GM23338 (cell line): Measurements from ENCODE around the gene KIAA0513. TPM values are rescaled to one million over a fixed set of nuclear protein-coding genes. Genes with fewer than 3 reads are reported as not detected.

ENCODE experiments used
- ATAC-seq: fragments of 200-7000 bp; cut with Tn5 transposase; 3 replicates; pipeline ENCODE4 v1.9.1; 2020
- DNase-seq: peaks from one replicate; pipeline ENCODE4 v3.0.0-alpha.2; 2015; ENCODE audit warnings: low spot score
- H2AFZ ChIP-seq: fragments of 200-600 bp; sonication (generic); 2 replicates; pipeline ENCODE4 v1.8.0; 2016; ENCODE audit warnings: antibody characterized with exemption, mild to moderate bottlenecking, moderate library complexity
- H3F3A ChIP-seq: fragments of 200-600 bp; sonication (generic); replicated peaks from 2 replicates; pipeline ENCODE4 v1.8.0; 2017; ENCODE audit warnings: antibody characterized with exemption, mixed run types, low read depth
- H3K27ac ChIP-seq: fragments of 200-600 bp; sonication (generic); 2 replicates; pipeline ENCODE4 v1.6.1; 2016; ENCODE audit warnings: low read depth
- H3K27me3 ChIP-seq: fragments of 200-600 bp; sonication (generic); 2 replicates; pipeline ENCODE4 v1.8.0; 2016; ENCODE audit warnings: mild to moderate bottlenecking, mixed run types, moderate library complexity; ENCODE audit not compliant: insufficient read depth
- H3K36me3 ChIP-seq: fragments of 200-600 bp; sonication (generic); 2 replicates; pipeline ENCODE4 v1.8.0; 2016; ENCODE audit warnings: mild to moderate bottlenecking; ENCODE audit not compliant: insufficient read depth
- H3K4me1 ChIP-seq: fragments of 200-600 bp; sonication (generic); 2 replicates; pipeline ENCODE4 v1.8.0; 2016; ENCODE audit warnings: mild to moderate bottlenecking, moderate library complexity; ENCODE audit not compliant: insufficient read depth
- H3K4me2 ChIP-seq: fragments of 200-600 bp; sonication (generic); 2 replicates; pipeline ENCODE4 v1.7.1; 2017; ENCODE audit warnings: mixed run types
- H3K4me3 ChIP-seq: fragments of 200-600 bp; sonication (generic); 2 replicates; pipeline ENCODE4 v1.6.1; 2016; ENCODE audit warnings: mixed run types
- H3K79me2 ChIP-seq: fragments of 200-600 bp; sonication (generic); replicated peaks from 2 replicates; pipeline ENCODE4 v1.8.0; 2017; ENCODE audit warnings: mild to moderate bottlenecking; ENCODE audit not compliant: insufficient read depth
- H3K9me2 ChIP-seq: fragments of 200-600 bp; sonication (generic); 2 replicates; pipeline ENCODE4 v1.8.0; 2017; ENCODE audit not compliant: insufficient read depth
- H4K20me1 ChIP-seq: fragments of 200-600 bp; sonication (generic); replicated peaks from 2 replicates; pipeline ENCODE4 v1.8.0; 2017; ENCODE audit warnings: mild to moderate bottlenecking; ENCODE audit not compliant: insufficient read depth
- H3K27ac Mint-ChIP-seq: 2 replicates; pipeline ENCODE4 v1.8.0; 2020; ENCODE audit warnings: inconsistent platforms, mild to moderate bottlenecking, moderate library complexity, mixed read lengths
- H3K27me3 Mint-ChIP-seq: 3 replicates; pipeline ENCODE4 v1.8.0; 2022; ENCODE audit warnings: low read depth, mild to moderate bottlenecking, moderate library complexity, mixed read lengths, inconsistent platforms; ENCODE audit not compliant: insufficient read depth, poor library complexity
- H3K36me3 Mint-ChIP-seq: 3 replicates; pipeline ENCODE4 v1.8.0; 2021; ENCODE audit warnings: low read depth, mild to moderate bottlenecking, inconsistent platforms, moderate library complexity, mixed read lengths
- H3K4me1 Mint-ChIP-seq: 3 replicates; pipeline ENCODE4 v1.8.0; 2020; ENCODE audit warnings: mild to moderate bottlenecking, inconsistent platforms, mixed read lengths
- H3K4me3 Mint-ChIP-seq: 3 replicates; pipeline ENCODE4 v1.8.0; 2021; ENCODE audit warnings: moderate library complexity, mild to moderate bottlenecking, inconsistent platforms, mixed read lengths
- H3K9me3 Mint-ChIP-seq: 3 replicates; pipeline ENCODE4 v1.8.0; 2020; ENCODE audit warnings: moderate library complexity, mild to moderate bottlenecking, inconsistent platforms, mixed read lengths
- CREB1 ChIP-seq: fragments of 250-450 bp; sonication (Bioruptor Pico); IDR thresholded peaks from 2 replicates; pipeline ENCODE4 v1.5.0; 2020; ENCODE audit warnings: low read depth, mild to moderate bottlenecking, moderate library complexity
- CTCF ChIP-seq, 2 experiments: fragments of 200-600 bp in 1 of 2; sonication (generic) in 1 of 2; conservative IDR thresholded peaks; 2 replicates each; pipeline versions ENCODE4 v1.5.1 to v1.6.1; 2016 to 2017; ENCODE audit warnings: antibody characterized with exemption in 2 of 2, low read depth in 2 of 2, mild to moderate bottlenecking in 2 of 2, moderate library complexity in 1 of 2
- EZH2 ChIP-seq: fragments of 200-600 bp; sonication (generic); IDR thresholded peaks from one replicate; pipeline ENCODE4 v1.8.0; 2017; ENCODE audit warnings: antibody characterized with exemption, mild to moderate bottlenecking, low read depth; ENCODE audit not compliant: unreplicated experiment
- EZH2phosphoT487 ChIP-seq: fragments of 200-600 bp; sonication (generic); IDR thresholded peaks from one replicate; pipeline ENCODE4 v1.8.1; 2018; ENCODE audit warnings: antibody characterized with exemption; ENCODE audit not compliant: unreplicated experiment
- JUNB ChIP-seq: IDR thresholded peaks from one replicate; pipeline ENCODE4 v1.6.1; 2016; ENCODE audit warnings: antibody characterized with exemption; ENCODE audit not compliant: unreplicated experiment
- NANOG ChIP-seq: IDR thresholded peaks from 2 replicates; pipeline ENCODE4 v1.6.1; 2016; ENCODE audit warnings: antibody characterized with exemption, borderline replicate concordance
- POLR2AphosphoS5 ChIP-seq: IDR thresholded peaks from 2 replicates; pipeline ENCODE4 v1.6.1; 2016; ENCODE audit warnings: antibody characterized with exemption, low read depth
- REST ChIP-seq: IDR thresholded peaks from one replicate; pipeline ENCODE4 v1.6.1; 2018; ENCODE audit warnings: antibody characterized with exemption; ENCODE audit not compliant: unreplicated experiment
- STAT1 ChIP-seq: IDR thresholded peaks from one replicate; pipeline ENCODE4 v1.6.1; 2016; ENCODE audit warnings: antibody characterized with exemption; ENCODE audit not compliant: unreplicated experiment
- ZNF114 ChIP-seq: fragments of 250-450 bp; sonication (Bioruptor Pico); IDR thresholded peaks from 2 replicates; pipeline ENCODE4 v1.5.0; 2020; ENCODE audit warnings: mild to moderate bottlenecking, moderate library complexity
- ZNF331 ChIP-seq: fragments of 250-450 bp; sonication (Bioruptor Pico); IDR thresholded peaks from 2 replicates; pipeline ENCODE4 v1.5.0; 2020; ENCODE audit warnings: low read depth, mild to moderate bottlenecking, moderate library complexity
- ZNF462 ChIP-seq: fragments of 250-450 bp; sonication (Bioruptor Pico); IDR thresholded peaks from 2 replicates; pipeline ENCODE4 v1.5.0; 2020; ENCODE audit warnings: mild to moderate bottlenecking, moderate library complexity
- polyA plus RNA-seq: library from polyadenylated mRNA; unstranded; fragments of >200 nt; fragmentation: Nextera tagmentation; extraction: Ambion mirVana; gene quantifications from 2 replicates; pipeline ENCODE4 v1.2.1, GENCODE V29; 2016
- total RNA-seq: library from RNA; depleted of rRNA; stranded (reverse); fragments of >200 nt; shearing (Covaris generic); gene quantifications from 2 replicates; pipeline ENCODE4 v1.2.3, GENCODE V29; 2014

Gene KIAA0513
- total and polyA plus RNA-seq, 2 experiments from 2014 or later = 2.1 to 8.7 TPM

- TF ChIP-seq ZNF462 (CRISPR knock-in tag) = no peak
- no peak for TF ChIP-seq ZNF114 (CRISPR knock-in tag)
- TF ChIP-seq CTCF (conservative IDR thresholded peaks at IDR 0.05; ENCODE audit: low read depth in 2 of 2) = no peak
These were observed 17.5 kb downstream of the KIAA0513 start (continued) for GRCh38 chr16:85045077-85045476.

- peaks cover 7% of the 10 kb centered on the region for H3K27me3 Mint-ChIP-seq
- Histone ChIP-seq H3F3A (no peaks in the 10 kb centered on the region), H3K27ac (no peak overlapping the region), H3K4me1 (no peaks in the 10 kb centered on the region), H3K4me2 (no peak overlapping the region), H2AFZ (no peak overlapping the region), H3K9me2 (no peaks in the 10 kb centered on the region), H3K79me2 (no peaks in the 10 kb centered on the region), H4K20me1 (no peaks in the 10 kb centered on the region; the same call in 1 of the 2 replicates), H3K4me3 (no peak overlapping the region), H3K36me3 (no peaks in the 10 kb centered on the region), H3K27me3 (no peaks in the 10 kb centered on the region)
- DNase-seq (no peak), ATAC-seq (no peak)
- no peak overlapping the region for H3K4me3 Mint-ChIP-seq
- no peaks in the 10 kb centered on the region for H3K36me3 Mint-ChIP-seq
- H3K27ac Mint-ChIP-seq = no peak overlapping the region
- H3K9me3 Mint-ChIP-seq = no peaks in the 10 kb centered on the region
- no peaks in the 10 kb centered on the region; the same call in 1 of the 3 replicates for H3K4me1 Mint-ChIP-seq
- TF ChIP-seq REST (no peak), NANOG (no peak), CREB1 (CRISPR knock-in tag) (no peak), JUNB (no peak), EZH2phosphoT487 (no peak), POLR2AphosphoS5 (no peak), ZNF331 (CRISPR knock-in tag) (no peak), ZNF114 (CRISPR knock-in tag) (no peak), STAT1 (no peak), EZH2 (no peak)
These were observed 18.3 kb downstream of the KIAA0513 start for GRCh38 chr16:85045641-85046471.
